Panc1 (cell line): ENCODE results near the gene IRAK4. TPM values are rescaled to one million over a fixed set of nuclear protein-coding genes. Genes with fewer than 3 reads are reported as not detected.
"Not testable (repeated sequence)": the region's sequence is repeated elsewhere in the genome, so short reads cannot be mapped to it uniquely, and the experiment has no call there.

Source experiments
- ATAC-seq: fragments of 200-7000 bp; cut with Tn5 transposase; 2 replicates; pipeline ENCODE4 v1.9.1; 2020; ENCODE audit warnings: mild to moderate bottlenecking, moderate library complexity
- BruUV-seq: library from RNA; stranded (reverse); fragments of 400-500 nt; replicated peaks from 2 replicates; lab custom pipeline; 2021; lab: Mats Ljungman, UMichigan
- CTCF ChIA-PET: fragments of 300-600 bp; sonication (Branson Sonifier 250); formaldehyde crosslinking; loops from one replicate; lab custom pipeline; 2022; ENCODE audit warnings: antibody characterized with exemption; lab: Charles Lee
- POLR2A ChIA-PET: fragments of 300-600 bp; sonication (Branson Sonifier 250); formaldehyde crosslinking; loops from one replicate; lab custom pipeline; 2022; ENCODE audit warnings: antibody characterized with exemption; lab: Charles Lee
- DNase-seq: peaks from one replicate; pipeline ENCODE4 v3.0.0-alpha.2; 2010; ENCODE audit warnings: low read depth, low spot score
- H3K27ac ChIP-seq: 2 replicates; pipeline ENCODE4 v1.5.1; 2011; ENCODE audit warnings: mild to moderate bottlenecking, low read length, inconsistent platforms
- H3K27me3 ChIP-seq: fragments of 200-500 bp; sonication (Bioruptor generic); 2 replicates; pipeline ENCODE4 v1.6.0; 2014; ENCODE audit warnings: low read length, inconsistent platforms; ENCODE audit not compliant: control insufficient read depth, insufficient read depth
- H3K36me3 ChIP-seq: fragments of 200-500 bp; sonication (Bioruptor generic); 2 replicates; pipeline ENCODE4 v1.5.1; 2014; ENCODE audit warnings: inconsistent platforms, mild to moderate bottlenecking, low read length, moderate library complexity; ENCODE audit not compliant: control insufficient read depth, insufficient read depth
- H3K4me1 ChIP-seq: 2 replicates; pipeline ENCODE4 v1.5.1; 2011; ENCODE audit warnings: inconsistent platforms, mild to moderate bottlenecking, low read length, moderate library complexity; ENCODE audit not compliant: control insufficient read depth, insufficient read depth
- H3K4me3 ChIP-seq, 2 experiments: 2 replicates each; pipeline ENCODE4 v1.5.1; 2011 to 2012; ENCODE audit warnings: low read depth in 2 of 2, low read length in 2 of 2, mild to moderate bottlenecking in 2 of 2, inconsistent platforms in 1 of 2, moderate library complexity in 1 of 2
- H3K9me3 ChIP-seq: fragments of 200-500 bp; sonication (Bioruptor generic); 2 replicates; pipeline ENCODE4 v1.5.1; 2014; ENCODE audit warnings: low read depth, mild to moderate bottlenecking, inconsistent platforms, low read length, moderate library complexity; ENCODE audit not compliant: control insufficient read depth, insufficient read depth
- POLR2AphosphoS5 ChIP-seq: IDR thresholded peaks from 2 replicates; pipeline ENCODE4 v1.6.1; 2012; ENCODE audit warnings: mild to moderate bottlenecking, low read depth, low read length, moderate library complexity
- SIN3A ChIP-seq: IDR thresholded peaks from 2 replicates; pipeline ENCODE4 v1.6.1; 2012; ENCODE audit warnings: low read depth, mild to moderate bottlenecking, low read length, moderate library complexity, borderline replicate concordance; ENCODE audit not compliant: insufficient read depth
- TCF7L2 ChIP-seq: IDR thresholded peaks from 2 replicates; pipeline ENCODE4 v1.6.1; 2011; ENCODE audit warnings: mild to moderate bottlenecking, low read depth, low read length, inconsistent platforms
- in situ Hi-C: cut with HindIII; loops from 2 replicates; pipeline ENCODE4 v1.10.0; 2016; ENCODE audit warnings: low sequenced_read_pairs, low pct_unique_long_range_greater_than_20kb
- intact Hi-C: fragments of 100-400 bp; cut with micrococcal nuclease; formaldehyde crosslinking; loops from one replicate; pipeline ENCODE4 v1.10.0; 2022; ENCODE audit not compliant: unreplicated experiment
- total RNA-seq: library from RNA; stranded (reverse); gene quantifications from one replicate; pipeline ENCODE4 v1.2.1, GENCODE V29; 2021; ENCODE audit not compliant: unreplicated experiment
- TF ChIP-seq, protein P1 (sequence below), 2 experiments: IDR thresholded peaks; 2 replicates each; pipeline ENCODE4 v1.6.1; 2011 to 2012; ENCODE audit warnings: low read depth in 2 of 2, control low read depth in 1 of 2, low read length in 1 of 2, mild to moderate bottlenecking in 1 of 2, moderate library complexity in 1 of 2; ENCODE audit not compliant: insufficient read depth in 1 of 2
- TF ChIP-seq, protein P2 (sequence below): fragments of 450-650 bp; IDR thresholded peaks from 2 replicates; pipeline ENCODE4 v1.5.1; 2017; ENCODE audit warnings: mild to moderate bottlenecking

Gene IRAK4
- total RNA-seq, 1 experiment from 2014 or later = 11.3 TPM

DNA sequence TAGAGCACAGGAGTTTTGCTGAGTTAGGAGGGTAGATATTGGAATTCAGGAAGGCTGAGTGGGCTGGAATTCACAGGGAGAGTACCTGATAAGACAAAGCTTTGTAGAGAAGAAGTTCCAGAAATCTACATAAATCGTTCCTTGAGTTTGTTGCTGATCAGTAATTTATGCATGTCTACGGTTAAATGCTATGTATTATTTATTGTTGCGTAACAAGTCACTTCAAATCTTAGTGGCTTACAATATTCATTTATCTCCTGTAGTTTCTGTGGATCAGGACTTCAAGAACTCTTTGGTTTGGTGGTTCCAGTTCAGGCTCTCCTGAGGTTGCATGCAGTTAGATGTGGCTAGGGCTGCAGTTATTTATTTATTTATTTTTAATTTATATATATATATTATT, 7.9 kb upstream of the IRAK4 start:
- Histone ChIP-seq H3K36me3 (no peaks in the 10 kb centered on the region; the same call in 1 of the 2 replicates), H3K9me3 (no peaks in the 10 kb centered on the region), H3K4me3 (no peak overlapping the region), H3K4me1 (no peaks in the 10 kb centered on the region), H3K27ac (no peak overlapping the region), H3K27me3 (no peaks in the 10 kb centered on the region)
- ATAC-seq (no peak), DNase-seq (no peak)
- ChIA-PET CTCF (no interaction called here), POLR2A (no interaction called here)
- intact Hi-C loops (no loop called here), in situ Hi-C loops (no loop called here)
- TF ChIP-seq, protein P1, sequence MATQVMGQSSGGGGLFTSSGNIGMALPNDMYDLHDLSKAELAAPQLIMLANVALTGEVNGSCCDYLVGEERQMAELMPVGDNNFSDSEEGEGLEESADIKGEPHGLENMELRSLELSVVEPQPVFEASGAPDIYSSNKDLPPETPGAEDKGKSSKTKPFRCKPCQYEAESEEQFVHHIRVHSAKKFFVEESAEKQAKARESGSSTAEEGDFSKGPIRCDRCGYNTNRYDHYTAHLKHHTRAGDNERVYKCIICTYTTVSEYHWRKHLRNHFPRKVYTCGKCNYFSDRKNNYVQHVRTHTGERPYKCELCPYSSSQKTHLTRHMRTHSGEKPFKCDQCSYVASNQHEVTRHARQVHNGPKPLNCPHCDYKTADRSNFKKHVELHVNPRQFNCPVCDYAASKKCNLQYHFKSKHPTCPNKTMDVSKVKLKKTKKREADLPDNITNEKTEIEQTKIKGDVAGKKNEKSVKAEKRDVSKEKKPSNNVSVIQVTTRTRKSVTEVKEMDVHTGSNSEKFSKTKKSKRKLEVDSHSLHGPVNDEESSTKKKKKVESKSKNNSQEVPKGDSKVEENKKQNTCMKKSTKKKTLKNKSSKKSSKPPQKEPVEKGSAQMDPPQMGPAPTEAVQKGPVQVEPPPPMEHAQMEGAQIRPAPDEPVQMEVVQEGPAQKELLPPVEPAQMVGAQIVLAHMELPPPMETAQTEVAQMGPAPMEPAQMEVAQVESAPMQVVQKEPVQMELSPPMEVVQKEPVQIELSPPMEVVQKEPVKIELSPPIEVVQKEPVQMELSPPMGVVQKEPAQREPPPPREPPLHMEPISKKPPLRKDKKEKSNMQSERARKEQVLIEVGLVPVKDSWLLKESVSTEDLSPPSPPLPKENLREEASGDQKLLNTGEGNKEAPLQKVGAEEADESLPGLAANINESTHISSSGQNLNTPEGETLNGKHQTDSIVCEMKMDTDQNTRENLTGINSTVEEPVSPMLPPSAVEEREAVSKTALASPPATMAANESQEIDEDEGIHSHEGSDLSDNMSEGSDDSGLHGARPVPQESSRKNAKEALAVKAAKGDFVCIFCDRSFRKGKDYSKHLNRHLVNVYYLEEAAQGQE (IDR thresholded peaks at IDR 0.05; ENCODE audit: insufficient read depth in 1 of 2, low read depth in 2 of 2, low read length in 1 of 2) = no peak
- TF ChIP-seq TCF7L2 = no peak
- TF ChIP-seq POLR2AphosphoS5 = no peak
- TF ChIP-seq, protein P2, sequence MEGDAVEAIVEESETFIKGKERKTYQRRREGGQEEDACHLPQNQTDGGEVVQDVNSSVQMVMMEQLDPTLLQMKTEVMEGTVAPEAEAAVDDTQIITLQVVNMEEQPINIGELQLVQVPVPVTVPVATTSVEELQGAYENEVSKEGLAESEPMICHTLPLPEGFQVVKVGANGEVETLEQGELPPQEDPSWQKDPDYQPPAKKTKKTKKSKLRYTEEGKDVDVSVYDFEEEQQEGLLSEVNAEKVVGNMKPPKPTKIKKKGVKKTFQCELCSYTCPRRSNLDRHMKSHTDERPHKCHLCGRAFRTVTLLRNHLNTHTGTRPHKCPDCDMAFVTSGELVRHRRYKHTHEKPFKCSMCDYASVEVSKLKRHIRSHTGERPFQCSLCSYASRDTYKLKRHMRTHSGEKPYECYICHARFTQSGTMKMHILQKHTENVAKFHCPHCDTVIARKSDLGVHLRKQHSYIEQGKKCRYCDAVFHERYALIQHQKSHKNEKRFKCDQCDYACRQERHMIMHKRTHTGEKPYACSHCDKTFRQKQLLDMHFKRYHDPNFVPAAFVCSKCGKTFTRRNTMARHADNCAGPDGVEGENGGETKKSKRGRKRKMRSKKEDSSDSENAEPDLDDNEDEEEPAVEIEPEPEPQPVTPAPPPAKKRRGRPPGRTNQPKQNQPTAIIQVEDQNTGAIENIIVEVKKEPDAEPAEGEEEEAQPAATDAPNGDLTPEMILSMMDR = no peak
- no TSS peak for BruUV-seq

DNA sequence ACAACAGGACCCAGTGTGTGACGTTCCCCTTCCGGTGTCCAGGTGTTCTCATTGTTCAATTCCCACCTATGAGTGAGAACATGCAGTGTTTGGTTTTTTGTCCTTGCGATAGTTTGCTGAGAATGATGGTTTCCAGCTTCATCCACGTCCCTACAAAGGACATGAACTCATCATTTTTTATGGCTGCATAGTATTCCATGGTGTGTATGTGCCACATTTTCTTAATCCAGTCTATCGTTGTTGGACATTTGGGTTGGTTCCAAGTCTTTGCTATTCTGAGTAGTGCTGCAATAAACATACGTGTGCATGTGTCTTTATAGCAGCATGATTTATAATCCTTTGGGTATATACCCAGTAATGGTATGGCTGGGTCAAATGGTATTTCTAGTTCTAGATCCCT, 7.4 kb upstream of the IRAK4 start:
- H3K9me3 ChIP-seq, DNase-seq, POLR2A ChIA-PET, ATAC-seq, H3K4me3 ChIP-seq, H3K27me3 ChIP-seq, H3K4me1 ChIP-seq, BruUV-seq, in situ Hi-C loops, CTCF ChIA-PET, intact Hi-C loops, H3K27ac ChIP-seq, H3K36me3 ChIP-seq: not testable (repeated sequence)

- BruUV-seq = no TSS peak
- Histone ChIP-seq H3K36me3 (no peaks in the 10 kb centered on the region; the same call in 1 of the 2 replicates), H3K4me1 (peaks cover 6% of the 10 kb centered on the region), H3K4me3 (no peak overlapping the region), H3K9me3 (no peaks in the 10 kb centered on the region), H3K27me3 (no peaks in the 10 kb centered on the region), H3K27ac (no peak overlapping the region)
- intact Hi-C loops = no loop called here
- DNase-seq (no peak), ATAC-seq (no peak)
- in situ Hi-C loops = no loop called here
- no peak for TF ChIP-seq POLR2AphosphoS5
- TF ChIP-seq, protein P2 = no peak
- TF ChIP-seq TCF7L2 = no peak
- TF ChIP-seq SIN3A = no peak
- POLR2A ChIA-PET = no interaction called here
- CTCF ChIA-PET = no interaction called here
Measured at GRCh38 chr12:43754015-43754414, 4.7 kb upstream of the IRAK4 start.
